Measurements from ENCODE around the gene DRICH1. TPM values are rescaled to one million over a fixed set of nuclear protein-coding genes. Genes with fewer than 3 reads are reported as not detected.
"Not testable (repeated sequence)": the region's sequence is repeated elsewhere in the genome, so short reads cannot be mapped to it uniquely, and the experiment has no call there.

The DRICH1 gene
- total RNA-seq, 4 donors from 2014 or later: 0.56 TPM; not detected in 3

- no peaks in the 10 kb centered on the region for H3K36me3 ChIP-seq
- 83 to 85% methylated on average over 6 to 14 of the region's 16 CpGs for WGBS, 2 donors
- no peak overlapping the region for H3K4me3 ChIP-seq (replicated peaks in 1 of 3)
- intact Hi-C loops (cut with DNase I): no loop called here
- no peak for TF ChIP-seq CTCF (IDR thresholded peaks at IDR 0.05)
- no peak for TF ChIP-seq POLR2A (IDR thresholded peaks at IDR 0.05)
- H3K27me3 ChIP-seq: no peaks in the 10 kb centered on the region
- no peaks in the 10 kb centered on the region for H3K4me1 ChIP-seq
- no peak overlapping the region for H3K27ac ChIP-seq
- no peak for DNase-seq
- no peaks in the 10 kb centered on the region for H3K9me3 ChIP-seq
These were observed 38.5 kb upstream of the DRICH1 start for GRCh38 chr22:23670378-23671295.

GRCh38 chr22:23660381-23660780, 28.3 kb upstream of the DRICH1 start:
- DNase-seq; H3K4me3 ChIP-seq (replicated peaks in 1 of 3); H3K4me1 ChIP-seq; intact Hi-C loops (cut with DNase I); H3K9me3 ChIP-seq; H3K27ac ChIP-seq; H3K27me3 ChIP-seq: not testable (repeated sequence)
- H3K36me3 ChIP-seq: peaks cover 0 to 10% of the 10 kb centered on the region in 2 donors
- WGBS, 2 donors: 95 to 100% methylated on average over 4 of the region's 4 CpGs

GRCh38 chr22:23657727-23658126, 25.6 kb upstream of the DRICH1 start:
- Histone ChIP-seq H3K4me3 (replicated peaks in 1 of 3) (no peak overlapping the region), H3K27ac (no peak overlapping the region), H3K36me3 (peaks cover 0 to 10% of the 10 kb centered on the region in 2 donors), H3K9me3 (no peaks in the 10 kb centered on the region), H3K27me3 (no peaks in the 10 kb centered on the region), H3K4me1 (no peaks in the 10 kb centered on the region)
- DNase-seq: no peak
- TF ChIP-seq POLR2A (IDR thresholded peaks at IDR 0.05) (no peak), CTCF (IDR thresholded peaks at IDR 0.05) (no peak)
- intact Hi-C loops (cut with DNase I): no loop called here
- WGBS, 2 donors: 79 to 82% methylated on average over 5 of the region's 5 CpGs

- peaks cover 0 to 10% of the 10 kb centered on the region in 2 donors for H3K36me3 ChIP-seq
These were observed 23.9 kb upstream of the DRICH1 start for GRCh38 chr22:23655891-23656475.

GRCh38 chr22:23652711-23653110, 20.6 kb upstream of the DRICH1 start:
- Histone ChIP-seq H3K4me3 (replicated peaks in 1 of 3) (no peak overlapping the region), H3K4me1 (no peaks in the 10 kb centered on the region), H3K9me3 (no peaks in the 10 kb centered on the region), H3K36me3 (no peaks in the 10 kb centered on the region), H3K27me3 (no peaks in the 10 kb centered on the region), H3K27ac (no peak overlapping the region)
- no peak for TF ChIP-seq CTCF (IDR thresholded peaks at IDR 0.05)
- no peak for TF ChIP-seq POLR2A (IDR thresholded peaks at IDR 0.05)
- intact Hi-C loops (cut with DNase I): no loop called here
- WGBS, 2 donors: 89 to 98% methylated on average over 8 of the region's 8 CpGs
- no peak for DNase-seq

More at GRCh38 chr22:23655891-23656475, 23.9 kb upstream of the DRICH1 start:
- H3K4me1 ChIP-seq: no peaks in the 10 kb centered on the region
- WGBS, 2 donors: 86 to 92% methylated on average over 6 of the region's 6 CpGs
- H3K4me3 ChIP-seq (replicated peaks in 1 of 3): no peak overlapping the region
- no peak for TF ChIP-seq CTCF (IDR thresholded peaks at IDR 0.05)
- no peak for DNase-seq
- intact Hi-C loops (cut with DNase I): no loop called here
- no peaks in the 10 kb centered on the region for H3K9me3 ChIP-seq
- no peak overlapping the region for H3K27ac ChIP-seq
- H3K27me3 ChIP-seq: no peaks in the 10 kb centered on the region

Measured in thyroid gland (tissue), 4 donors.